ENCODE measurements around the gene CADM3. TPM values are rescaled to one million over a fixed set of nuclear protein-coding genes. Genes with fewer than 3 reads are reported as not detected.

CADM3 gene
- total RNA-seq, 1 donor from 2014 or later = 23.8 TPM

- H3K27me3 ChIP-seq = no peaks in the 10 kb centered on the region
- H3K9me3 ChIP-seq = no peaks in the 10 kb centered on the region
- intact Hi-C loops (cut with DNase I) = no loop called here
- H3K4me1 ChIP-seq = no peaks in the 10 kb centered on the region
- H3K27ac ChIP-seq = no peak overlapping the region
- H3K36me3 ChIP-seq = no peaks in the 10 kb centered on the region
- peak overlapping the region; percentile 18 to 36 for H3K4me3 ChIP-seq
- no peak for DNase-seq (ENCODE audit: extremely low spot score in 2 of 2)
- TF ChIP-seq CTCF (IDR thresholded peaks at IDR 0.05) = no peak
- TF ChIP-seq POLR2AphosphoS5 (IDR thresholded peaks at IDR 0.05; ENCODE audit: insufficient read depth in 1 of 2, low read depth in 1 of 2) = no peak
- no peak for TF ChIP-seq POLR2A (IDR thresholded peaks at IDR 0.05)
Measured at GRCh38 chr1:159206110-159206509, 34.7 kb downstream of the CADM3 start.

GRCh38 chr1:159207080-159207479, 35.7 kb downstream of the CADM3 start:
- Histone ChIP-seq H3K9me3 (no peaks in the 10 kb centered on the region), H3K27me3 (no peaks in the 10 kb centered on the region), H3K36me3 (no peaks in the 10 kb centered on the region), H3K27ac (no peak overlapping the region), H3K4me3 (peak overlapping the region in 1 of 2 donors; percentile 36), H3K4me1 (no peaks in the 10 kb centered on the region)
- TF ChIP-seq POLR2A (IDR thresholded peaks at IDR 0.05) (no peak), CTCF (IDR thresholded peaks at IDR 0.05) (no peak), POLR2AphosphoS5 (IDR thresholded peaks at IDR 0.05; ENCODE audit: insufficient read depth in 1 of 2, low read depth in 1 of 2) (no peak)
- no peak for DNase-seq (ENCODE audit: extremely low spot score in 2 of 2)
- intact Hi-C loops (cut with DNase I) = no loop called here

- Histone ChIP-seq H3K4me3 (peak overlapping the region in 1 of 2 donors; percentile 36), H3K9me3 (no peaks in the 10 kb centered on the region), H3K27me3 (no peaks in the 10 kb centered on the region), H3K27ac (no peak overlapping the region), H3K36me3 (no peaks in the 10 kb centered on the region), H3K4me1 (no peaks in the 10 kb centered on the region)
- DNase-seq (ENCODE audit: extremely low spot score in 2 of 2) = no peak
- TF ChIP-seq CTCF (IDR thresholded peaks at IDR 0.05) (no peak), POLR2AphosphoS5 (IDR thresholded peaks at IDR 0.05; ENCODE audit: insufficient read depth in 1 of 2, low read depth in 1 of 2) (no peak), POLR2A (IDR thresholded peaks at IDR 0.05) (no peak)
- intact Hi-C loops (cut with DNase I) = no loop called here
Measured at GRCh38 chr1:159207774-159208173, 36.4 kb downstream of the CADM3 start.

- peak overlapping the region in 1 of 2 donors; percentile 36 for H3K4me3 ChIP-seq
- no peaks in the 10 kb centered on the region for H3K36me3 ChIP-seq
- no peak for TF ChIP-seq CTCF (IDR thresholded peaks at IDR 0.05)
- TF ChIP-seq POLR2A (IDR thresholded peaks at IDR 0.05) = no peak
- TF ChIP-seq POLR2AphosphoS5 (IDR thresholded peaks at IDR 0.05; ENCODE audit: insufficient read depth in 1 of 2, low read depth in 1 of 2) = no peak
- no peak for DNase-seq (ENCODE audit: extremely low spot score in 2 of 2)
- no peaks in the 10 kb centered on the region for H3K9me3 ChIP-seq
- H3K27me3 ChIP-seq = no peaks in the 10 kb centered on the region
- H3K4me1 ChIP-seq = no peaks in the 10 kb centered on the region
- intact Hi-C loops (cut with DNase I) = no loop called here
- no peak overlapping the region for H3K27ac ChIP-seq
Measured at GRCh38 chr1:159208175-159208825, 36.9 kb downstream of the CADM3 start.

- no peak for DNase-seq (ENCODE audit: extremely low spot score in 2 of 2)
- Histone ChIP-seq H3K9me3 (no peaks in the 10 kb centered on the region), H3K4me3 (no peak overlapping the region), H3K27me3 (no peaks in the 10 kb centered on the region), H3K4me1 (no peaks in the 10 kb centered on the region), H3K36me3 (no peaks in the 10 kb centered on the region), H3K27ac (no peak overlapping the region)
- intact Hi-C loops (cut with DNase I) = no loop called here
- TF ChIP-seq POLR2AphosphoS5 (IDR thresholded peaks at IDR 0.05; ENCODE audit: insufficient read depth in 1 of 2, low read depth in 1 of 2) (no peak), POLR2A (IDR thresholded peaks at IDR 0.05) (no peak), CTCF (IDR thresholded peaks at IDR 0.05) (no peak)
Measured at GRCh38 chr1:159209061-159209460, 37.6 kb downstream of the CADM3 start.
